Smooth muscle cell (in vitro differentiated cells): ENCODE data around the gene NPM3. TPM values are rescaled to one million over a fixed set of nuclear protein-coding genes. Genes with fewer than 3 reads are reported as not detected.

Experiments
- DNase-seq: peaks from one replicate; lab custom pipeline; 2025; ENCODE audit not compliant: unreplicated experiment; lab: John Stamatoyannopoulos, UW
- H2AFZ ChIP-seq: fragments of 200-600 bp; sonication (generic); 2 replicates; pipeline ENCODE4 v1.6.0; 2016; ENCODE audit warnings: antibody characterized with exemption, low read depth, mild to moderate bottlenecking
- H3F3A ChIP-seq: fragments of 200-600 bp; sonication (generic); 2 replicates; pipeline ENCODE4 v1.6.0; 2017; ENCODE audit warnings: antibody characterized with exemption, low read depth
- H3K27ac ChIP-seq: fragments of 200-600 bp; sonication (generic); 2 replicates; pipeline ENCODE4 v1.5.1; 2016; ENCODE audit warnings: low read depth, mild to moderate bottlenecking
- H3K27me3 ChIP-seq: fragments of 200-600 bp; sonication (generic); 2 replicates; pipeline ENCODE4 v1.6.1; 2016; ENCODE audit warnings: low read depth, mild to moderate bottlenecking
- H3K36me3 ChIP-seq: fragments of 200-600 bp; sonication (generic); 2 replicates; pipeline ENCODE4 v1.5.1; 2016; ENCODE audit warnings: low read depth
- H3K4me1 ChIP-seq: fragments of 200-600 bp; sonication (generic); 2 replicates; pipeline ENCODE4 v1.5.1; 2016; ENCODE audit warnings: low read depth
- H3K4me2 ChIP-seq: fragments of 200-600 bp; sonication (generic); 2 replicates; pipeline ENCODE4 v1.6.0; 2016; ENCODE audit warnings: mild to moderate bottlenecking
- H3K4me3 ChIP-seq: fragments of 200-600 bp; sonication (generic); 2 replicates; pipeline ENCODE4 v1.5.1; 2016; ENCODE audit warnings: mild to moderate bottlenecking
- H3K79me2 ChIP-seq: fragments of 200-600 bp; sonication (generic); 2 replicates; pipeline ENCODE4 v1.6.0; 2016; ENCODE audit warnings: low read depth, mild to moderate bottlenecking
- H3K9ac ChIP-seq: fragments of 200-600 bp; sonication (generic); 2 replicates; pipeline ENCODE4 v1.6.0; 2016; ENCODE audit warnings: low read depth
- H3K9me3 ChIP-seq: fragments of 200-600 bp; sonication (generic); replicated peaks from 2 replicates; pipeline ENCODE4 v1.5.1; 2016; ENCODE audit warnings: low read depth
- H4K20me1 ChIP-seq: fragments of 200-600 bp; sonication (generic); 2 replicates; pipeline ENCODE4 v1.6.0; 2016; ENCODE audit warnings: low read depth
- WGBS: methylation state at CpG from one replicate; pipeline ENCODE4 v1.1.7; 2016; ENCODE audit warnings: low lambda C conversion rate; 5-methylcytosine and 5-hydroxymethylcytosine counted together
- polyA plus RNA-seq: library from polyadenylated mRNA; unstranded; fragments of >200 nt; fragmentation: Nextera tagmentation; extraction: Ambion mirVana; gene quantifications from 2 replicates; pipeline ENCODE4 v1.2.1, GENCODE V29; 2016
- total RNA-seq: library from RNA; depleted of rRNA; stranded (reverse); fragments of >200 nt; gene quantifications from 2 replicates; pipeline ENCODE4 v1.2.3, GENCODE V29; 2014
- TF ChIP-seq, protein P1 (sequence below): fragments of 200-600 bp; sonication (generic); IDR thresholded peaks from 2 replicates; pipeline ENCODE4 v1.5.1; 2017; ENCODE audit warnings: borderline replicate concordance, mild to moderate bottlenecking, antibody characterized with exemption; ENCODE audit not compliant: insufficient read depth, poor library complexity, severe bottlenecking

Gene NPM3
- total and polyA plus RNA-seq, 2 experiments from 2014 or later = 10.2 to 65.0 TPM

DNA sequence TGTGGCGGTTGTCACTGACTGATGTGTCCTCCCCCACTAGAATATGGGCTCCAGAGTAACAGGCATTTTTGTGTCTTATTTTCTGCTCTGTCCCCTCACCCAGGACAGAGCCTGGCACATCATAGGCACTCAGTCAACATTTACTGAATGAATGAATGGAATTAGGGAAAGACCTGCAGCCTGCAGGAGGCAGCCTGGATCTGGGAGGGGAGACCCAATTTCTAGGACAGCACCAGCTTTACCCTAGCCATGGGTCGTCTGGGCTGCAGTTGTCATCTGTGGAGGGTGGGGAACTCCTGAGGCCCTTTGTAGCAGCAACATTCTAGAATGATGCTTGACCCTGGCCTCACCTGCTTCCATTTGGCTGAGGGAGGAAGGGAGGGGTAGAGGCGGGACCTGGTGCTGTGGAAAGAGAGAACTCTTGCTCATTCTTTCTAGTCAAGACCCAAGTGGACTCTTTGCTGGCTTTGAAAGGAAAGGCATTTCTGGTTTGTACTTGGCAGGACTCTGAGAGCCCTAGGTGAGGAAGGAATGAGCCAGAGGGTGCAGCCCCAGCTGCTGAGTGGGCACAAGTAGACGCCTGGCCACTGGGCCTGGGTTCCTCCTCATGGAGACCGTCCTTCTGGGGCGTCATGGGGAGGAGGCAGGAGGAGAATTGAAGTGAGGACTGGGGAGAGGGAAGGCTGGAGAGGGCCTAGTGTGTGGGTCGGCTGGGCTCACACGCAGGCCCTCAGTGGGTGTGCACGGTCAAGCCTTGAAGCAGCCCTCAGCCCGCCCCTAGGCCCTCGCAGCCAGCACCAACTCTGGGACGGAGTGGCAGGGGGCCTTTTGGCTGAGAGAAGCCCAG lies 16.3 kb downstream of the NPM3 start:
- H2AFZ ChIP-seq = no peak overlapping the region
- no peak overlapping the region for H3K4me2 ChIP-seq
- WGBS = 91% methylated on average over 12 of the region's 12 CpGs
- TF ChIP-seq, protein P1, sequence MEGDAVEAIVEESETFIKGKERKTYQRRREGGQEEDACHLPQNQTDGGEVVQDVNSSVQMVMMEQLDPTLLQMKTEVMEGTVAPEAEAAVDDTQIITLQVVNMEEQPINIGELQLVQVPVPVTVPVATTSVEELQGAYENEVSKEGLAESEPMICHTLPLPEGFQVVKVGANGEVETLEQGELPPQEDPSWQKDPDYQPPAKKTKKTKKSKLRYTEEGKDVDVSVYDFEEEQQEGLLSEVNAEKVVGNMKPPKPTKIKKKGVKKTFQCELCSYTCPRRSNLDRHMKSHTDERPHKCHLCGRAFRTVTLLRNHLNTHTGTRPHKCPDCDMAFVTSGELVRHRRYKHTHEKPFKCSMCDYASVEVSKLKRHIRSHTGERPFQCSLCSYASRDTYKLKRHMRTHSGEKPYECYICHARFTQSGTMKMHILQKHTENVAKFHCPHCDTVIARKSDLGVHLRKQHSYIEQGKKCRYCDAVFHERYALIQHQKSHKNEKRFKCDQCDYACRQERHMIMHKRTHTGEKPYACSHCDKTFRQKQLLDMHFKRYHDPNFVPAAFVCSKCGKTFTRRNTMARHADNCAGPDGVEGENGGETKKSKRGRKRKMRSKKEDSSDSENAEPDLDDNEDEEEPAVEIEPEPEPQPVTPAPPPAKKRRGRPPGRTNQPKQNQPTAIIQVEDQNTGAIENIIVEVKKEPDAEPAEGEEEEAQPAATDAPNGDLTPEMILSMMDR = no peak
- H3F3A ChIP-seq = no peaks in the 10 kb centered on the region
- no peaks in the 10 kb centered on the region for H3K79me2 ChIP-seq
- H4K20me1 ChIP-seq = no peaks in the 10 kb centered on the region
- H3K9ac ChIP-seq = no peak overlapping the region
- no peaks in the 10 kb centered on the region for H3K36me3 ChIP-seq
- H3K9me3 ChIP-seq = no peaks in the 10 kb centered on the region
- H3K27ac ChIP-seq = no peak overlapping the region
- DNase-seq = no peak
- peaks cover 6% of the 10 kb centered on the region for H3K4me1 ChIP-seq
- H3K27me3 ChIP-seq = peaks cover 42% of the 10 kb centered on the region
- H3K4me3 ChIP-seq = no peak overlapping the region

GRCh38 chr10:101766306-101766705 lies 16.9 kb downstream of the NPM3 start:
- no peaks in the 10 kb centered on the region for H3K9me3 ChIP-seq
- TF ChIP-seq, protein P1 = no peak
- H3K4me1 ChIP-seq = peaks cover 6% of the 10 kb centered on the region
- no peaks in the 10 kb centered on the region for H3F3A ChIP-seq
- no peak overlapping the region for H3K9ac ChIP-seq
- H3K4me2 ChIP-seq = no peak overlapping the region
- H4K20me1 ChIP-seq = no peaks in the 10 kb centered on the region
- DNase-seq = no peak
- peaks cover 35% of the 10 kb centered on the region for H3K27me3 ChIP-seq
- no peaks in the 10 kb centered on the region for H3K36me3 ChIP-seq
- no peaks in the 10 kb centered on the region for H3K79me2 ChIP-seq
- no peak overlapping the region for H3K27ac ChIP-seq
- H2AFZ ChIP-seq = no peak overlapping the region
- 88% methylated on average over 6 of the region's 6 CpGs for WGBS
- no peak overlapping the region for H3K4me3 ChIP-seq

GRCh38 chr10:101763141-101763846 lies 20.0 kb downstream of the NPM3 start:
- no peaks in the 10 kb centered on the region for H4K20me1 ChIP-seq
- no peaks in the 10 kb centered on the region for H3K9me3 ChIP-seq
- TF ChIP-seq, protein P1 = no peak
- no peaks in the 10 kb centered on the region for H3F3A ChIP-seq
- no peak overlapping the region for H3K4me2 ChIP-seq
- no peak overlapping the region for H3K4me3 ChIP-seq
- H3K27me3 ChIP-seq = peaks cover 33% of the 10 kb centered on the region
- no peak overlapping the region for H3K9ac ChIP-seq
- WGBS = 92% methylated on average over 10 of the region's 10 CpGs
- peaks cover 12% of the 10 kb centered on the region for H3K4me1 ChIP-seq
- no peaks in the 10 kb centered on the region for H3K79me2 ChIP-seq
- H2AFZ ChIP-seq = no peak overlapping the region
- no peak for DNase-seq
- H3K36me3 ChIP-seq = no peaks in the 10 kb centered on the region
- H3K27ac ChIP-seq = no peak overlapping the region
